PC-9 (cell line): Measurements from ENCODE around the gene APBA3. TPM values are rescaled to one million over a fixed set of nuclear protein-coding genes. Genes with fewer than 3 reads are reported as not detected.

ENCODE experiments used
- BruUV-seq: library from RNA; stranded (reverse); fragments of 400-500 nt; replicated peaks from 2 replicates; lab custom pipeline; 2021; lab: Mats Ljungman, UMichigan
- CTCF ChIA-PET: fragments of 300-600 bp; sonication (Branson Sonifier 250); formaldehyde crosslinking; loops from one replicate; lab custom pipeline; 2022; ENCODE audit warnings: antibody characterized with exemption; lab: Charles Lee
- POLR2A ChIA-PET: fragments of 300-600 bp; sonication (Branson Sonifier 250); formaldehyde crosslinking; loops from one replicate; lab custom pipeline; 2022; ENCODE audit warnings: antibody characterized with exemption; ENCODE audit not compliant: unreplicated experiment; lab: Charles Lee
- DNase-seq, 2 experiments: peaks; one replicate each; pipeline versions ENCODE4 v3.0.0 to v3.0.0-alpha.2; 2015 to 2022; ENCODE audit warnings: mixed read lengths in 1 of 2
- H2AFZ ChIP-seq: fragments of 200-600 bp; sonication (generic); 2 replicates; pipeline ENCODE4 v1.8.1; 2017; ENCODE audit warnings: antibody characterized with exemption
- H3F3A ChIP-seq: fragments of 200-600 bp; sonication (generic); 2 replicates; pipeline ENCODE4 v1.8.1; 2017; ENCODE audit warnings: antibody characterized with exemption, mild to moderate bottlenecking, low read depth; ENCODE audit not compliant: insufficient read depth
- H3K27ac ChIP-seq: fragments of 200-600 bp; sonication (generic); 2 replicates; pipeline ENCODE4 v1.6.1; 2016; ENCODE audit warnings: mixed run types
- H3K27me3 ChIP-seq: fragments of 200-600 bp; sonication (generic); 2 replicates; pipeline ENCODE4 v1.6.1; 2016; ENCODE audit warnings: low read depth, mixed run types; ENCODE audit not compliant: insufficient read depth
- H3K36me3 ChIP-seq: fragments of 200-600 bp; sonication (generic); 2 replicates; pipeline ENCODE4 v1.6.1; 2016; ENCODE audit warnings: low read depth, mixed run types
- H3K4me1 ChIP-seq: fragments of 200-600 bp; sonication (generic); replicated peaks from 2 replicates; pipeline ENCODE4 v1.6.1; 2016; ENCODE audit warnings: mixed run types; ENCODE audit not compliant: insufficient read depth
- H3K4me2 ChIP-seq: fragments of 200-600 bp; sonication (generic); 2 replicates; pipeline ENCODE4 v1.6.1; 2017; ENCODE audit warnings: mixed run types
- H3K4me3 ChIP-seq: fragments of 200-600 bp; sonication (generic); 2 replicates; pipeline ENCODE4 v1.6.1; 2016; ENCODE audit warnings: mixed run types
- H3K79me2 ChIP-seq: fragments of 200-600 bp; sonication (generic); 2 replicates; pipeline ENCODE4 v1.6.1; 2017; ENCODE audit warnings: low read depth, mixed run types
- H3K9me2 ChIP-seq: fragments of 200-600 bp; sonication (generic); 2 replicates; pipeline ENCODE4 v1.8.1; 2017; ENCODE audit warnings: mild to moderate bottlenecking; ENCODE audit not compliant: insufficient read depth
- H3K9me3 ChIP-seq: fragments of 200-600 bp; sonication (generic); 2 replicates; pipeline ENCODE4 v1.8.1; 2016; ENCODE audit warnings: low read depth; ENCODE audit not compliant: insufficient read depth
- H4K20me1 ChIP-seq: fragments of 200-600 bp; sonication (generic); 2 replicates; pipeline ENCODE4 v1.8.1; 2017; ENCODE audit not compliant: insufficient read depth
- EZH2 ChIP-seq: fragments of 200-600 bp; sonication (generic); IDR thresholded peaks from 2 replicates; pipeline ENCODE4 v1.8.0; 2017; ENCODE audit warnings: antibody characterized with exemption, low read depth
- intact Hi-C: fragments of 100-400 bp; cut with micrococcal nuclease; formaldehyde crosslinking; loops from one replicate; pipeline ENCODE4 v1.10.0; 2022; ENCODE audit not compliant: unreplicated experiment
- total RNA-seq: library from RNA; stranded (reverse); gene quantifications from 2 replicates; pipeline ENCODE4 v1.2.3, GENCODE V29; 2021
- TF ChIP-seq, protein P1 (sequence below): fragments of 200-600 bp; sonication (generic); conservative IDR thresholded peaks from 2 replicates; pipeline ENCODE4 v1.6.1; 2017; ENCODE audit warnings: mixed run types, antibody characterized with exemption, mild to moderate bottlenecking, moderate library complexity

APBA3 gene
- total RNA-seq, 1 experiment from 2014 or later = 16.0 TPM

DNA sequence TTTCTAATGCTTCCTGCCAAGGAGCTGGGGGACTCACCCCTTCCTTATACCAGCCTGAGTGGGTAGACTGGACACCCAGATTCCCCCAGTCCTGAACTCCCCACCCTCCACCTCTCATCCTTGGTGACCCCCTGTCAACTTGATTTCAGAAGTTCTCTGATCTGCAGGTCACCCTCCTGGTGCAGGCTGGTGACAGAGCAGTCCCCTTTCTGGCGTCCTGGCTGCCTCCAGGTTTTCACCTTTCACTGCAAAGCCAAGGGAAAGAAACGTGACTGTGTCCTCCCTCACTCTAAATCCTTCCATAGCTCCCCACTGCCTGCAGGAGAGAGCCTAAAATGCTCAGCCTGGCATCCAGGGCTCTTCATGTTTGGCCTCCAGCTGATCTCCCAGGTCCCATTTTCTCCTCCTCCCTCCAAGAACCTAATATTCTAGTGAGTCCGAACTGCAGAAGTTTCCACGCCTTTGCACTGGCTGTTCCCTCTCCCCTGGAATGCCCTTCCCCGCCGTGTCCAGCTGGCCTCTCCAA, 28.8 kb upstream of the APBA3 start:
- peaks cover 8% of the 10 kb centered on the region; the same call in 1 of the 2 replicates for H3K27me3 ChIP-seq
- H3K4me3 ChIP-seq = no peak overlapping the region
- H3K4me1 ChIP-seq = no peaks in the 10 kb centered on the region
- intact Hi-C loops = no loop called here
- DNase-seq = no peak
- H3K9me2 ChIP-seq = no peaks in the 10 kb centered on the region
- TF ChIP-seq, protein P1, sequence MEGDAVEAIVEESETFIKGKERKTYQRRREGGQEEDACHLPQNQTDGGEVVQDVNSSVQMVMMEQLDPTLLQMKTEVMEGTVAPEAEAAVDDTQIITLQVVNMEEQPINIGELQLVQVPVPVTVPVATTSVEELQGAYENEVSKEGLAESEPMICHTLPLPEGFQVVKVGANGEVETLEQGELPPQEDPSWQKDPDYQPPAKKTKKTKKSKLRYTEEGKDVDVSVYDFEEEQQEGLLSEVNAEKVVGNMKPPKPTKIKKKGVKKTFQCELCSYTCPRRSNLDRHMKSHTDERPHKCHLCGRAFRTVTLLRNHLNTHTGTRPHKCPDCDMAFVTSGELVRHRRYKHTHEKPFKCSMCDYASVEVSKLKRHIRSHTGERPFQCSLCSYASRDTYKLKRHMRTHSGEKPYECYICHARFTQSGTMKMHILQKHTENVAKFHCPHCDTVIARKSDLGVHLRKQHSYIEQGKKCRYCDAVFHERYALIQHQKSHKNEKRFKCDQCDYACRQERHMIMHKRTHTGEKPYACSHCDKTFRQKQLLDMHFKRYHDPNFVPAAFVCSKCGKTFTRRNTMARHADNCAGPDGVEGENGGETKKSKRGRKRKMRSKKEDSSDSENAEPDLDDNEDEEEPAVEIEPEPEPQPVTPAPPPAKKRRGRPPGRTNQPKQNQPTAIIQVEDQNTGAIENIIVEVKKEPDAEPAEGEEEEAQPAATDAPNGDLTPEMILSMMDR = no peak
- TF ChIP-seq EZH2 = no peak
- H4K20me1 ChIP-seq = no peaks in the 10 kb centered on the region
- H3K4me2 ChIP-seq = no peak overlapping the region
- no TSS peak for BruUV-seq
- no peak overlapping the region for H3K27ac ChIP-seq
- CTCF ChIA-PET = no interaction called here
- no peak overlapping the region for H2AFZ ChIP-seq
- no peaks in the 10 kb centered on the region for H3F3A ChIP-seq
- H3K79me2 ChIP-seq = no peaks in the 10 kb centered on the region
- no peaks in the 10 kb centered on the region for H3K9me3 ChIP-seq
- H3K36me3 ChIP-seq = no peaks in the 10 kb centered on the region
- POLR2A ChIA-PET = no interaction called here

DNA sequence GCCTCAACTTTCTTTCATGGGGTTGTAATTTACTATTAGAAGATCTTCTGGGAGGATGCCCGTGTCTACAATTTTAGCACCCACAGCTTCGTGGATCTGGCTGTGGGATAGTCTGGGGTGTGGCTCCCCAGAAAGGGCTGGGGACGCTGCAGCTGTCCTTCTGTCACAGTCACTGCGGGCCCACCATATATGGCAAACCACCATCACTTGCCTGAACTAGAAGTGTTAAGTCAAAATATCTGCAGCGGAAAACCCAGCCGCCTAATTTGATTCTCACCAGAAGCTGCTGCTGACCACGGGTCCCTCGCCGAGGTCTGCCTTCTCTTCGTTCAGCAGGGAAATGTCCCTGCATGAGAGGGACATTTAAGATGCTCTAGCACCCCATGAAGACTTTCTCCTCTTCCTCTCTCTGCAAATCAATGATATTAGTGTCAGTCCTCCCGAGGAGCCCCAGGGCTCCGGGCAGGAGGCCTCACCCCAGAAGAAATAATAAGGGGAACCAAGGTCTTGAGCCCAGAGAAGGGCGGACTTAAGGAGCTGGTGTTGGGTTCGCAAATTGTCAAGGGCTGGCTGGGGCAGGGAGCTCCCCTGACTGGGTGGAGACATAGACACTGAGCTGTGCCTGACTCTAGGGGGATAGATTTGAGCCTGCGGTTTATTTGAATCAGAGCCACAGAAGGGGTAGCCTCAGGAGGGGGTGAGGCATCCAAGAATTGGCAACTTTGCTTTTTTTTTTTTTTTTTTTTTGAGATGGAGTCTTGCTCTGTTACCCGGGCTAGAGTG, 27.7 kb upstream of the APBA3 start:
- no peaks in the 10 kb centered on the region for H3K4me1 ChIP-seq
- ChIA-PET CTCF (no interaction called here), POLR2A (no interaction called here)
- TF ChIP-seq, protein P1 = no peak
- no peak for TF ChIP-seq EZH2
- DNase-seq = no peak
- no peak overlapping the region for H3K4me3 ChIP-seq
- H4K20me1 ChIP-seq = no peaks in the 10 kb centered on the region
- intact Hi-C loops = no loop called here
- no peaks in the 10 kb centered on the region for H3K9me3 ChIP-seq
- BruUV-seq = no TSS peak
- no peaks in the 10 kb centered on the region for H3K36me3 ChIP-seq
- peaks cover 8% of the 10 kb centered on the region; the same call in 1 of the 2 replicates for H3K27me3 ChIP-seq
- no peak overlapping the region for H3K4me2 ChIP-seq
- no peaks in the 10 kb centered on the region for H3F3A ChIP-seq
- no peak overlapping the region for H3K27ac ChIP-seq
- no peaks in the 10 kb centered on the region for H3K79me2 ChIP-seq
- H3K9me2 ChIP-seq = no peaks in the 10 kb centered on the region
- no peak overlapping the region for H2AFZ ChIP-seq

DNA sequence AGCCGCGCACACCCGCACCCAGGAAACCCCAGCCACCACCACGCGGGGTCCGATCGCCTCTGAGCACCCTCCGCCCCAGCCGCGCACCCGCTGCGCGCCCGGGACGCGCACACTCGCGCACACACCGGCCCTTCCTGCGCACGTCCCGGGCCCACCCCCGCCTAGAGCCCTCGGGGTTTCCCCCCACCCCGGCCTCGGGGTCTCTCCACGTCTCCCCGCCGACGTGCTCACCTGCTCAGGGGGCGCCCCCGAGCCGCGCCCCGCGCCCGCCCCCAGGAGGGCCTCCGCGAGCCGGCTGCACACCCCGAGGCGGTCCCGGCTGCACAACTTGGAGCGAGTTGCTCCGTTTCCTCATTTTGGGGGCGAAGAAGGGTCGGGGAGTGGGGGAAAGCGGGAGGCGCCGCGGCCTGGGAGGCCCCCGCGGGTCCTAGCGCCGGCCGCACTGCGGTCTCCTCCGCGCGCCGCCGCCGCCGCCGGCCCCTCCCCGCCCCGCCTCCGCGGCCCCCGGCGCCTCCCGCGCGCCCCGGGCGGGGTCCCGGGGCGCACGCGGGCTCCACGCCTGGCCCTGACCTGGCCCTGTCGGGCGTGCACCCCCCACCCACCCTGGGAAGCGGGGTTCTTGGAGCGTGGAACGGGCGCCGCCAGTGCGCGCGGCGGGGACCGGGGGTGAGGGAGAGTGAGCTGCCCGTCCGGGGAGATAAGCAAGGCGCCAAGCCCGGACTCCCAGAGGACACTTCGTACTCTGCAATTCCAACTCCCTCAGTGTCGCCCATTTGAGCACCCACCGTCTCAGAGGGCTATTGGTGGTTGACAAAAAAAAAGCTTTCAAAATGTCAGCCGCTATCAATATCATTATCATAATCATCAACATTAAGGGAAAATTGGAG, 24.7 kb upstream of the APBA3 start, which contains the start of gene MATK:
MATK (minus strand) TSS at position 444 of the 887 bp plus-strand sequence. CDS start 1,246 bp downstream, outside the sequence.
- intact Hi-C loops = no loop called here
- Histone ChIP-seq H3K4me3 (no peak within 1 kb of the TSS), H3K4me1 (no peaks in the 10 kb centered on the region), H3K27me3 (peaks cover 8% of the 10 kb centered on the region; the same call in 1 of the 2 replicates), H4K20me1 (no peaks in the 10 kb centered on the region), H3K27ac (no peak within 1 kb of the TSS), H3F3A (no peaks in the 10 kb centered on the region), H3K79me2 (no peaks in the 10 kb centered on the region), H2AFZ (no peak within 1 kb of the TSS), H3K4me2 (no peak within 1 kb of the TSS), H3K9me2 (no peaks in the 10 kb centered on the region), H3K9me3 (no peaks in the 10 kb centered on the region), H3K36me3 (no peaks in the 10 kb centered on the region)
- no TSS peak for BruUV-seq
- DNase-seq = no peak
- ChIA-PET CTCF (no interaction called here), POLR2A (no interaction called here)
- TF ChIP-seq, protein P1 = no peak
- no peak for TF ChIP-seq EZH2
